ENCODE measurements around the gene PRSS36. TPM values are rescaled to one million over a fixed set of nuclear protein-coding genes. Genes with fewer than 3 reads are reported as not detected.

Gene PRSS36
- polyA plus RNA-seq, 1 experiment: 0.39 TPM

GRCh38 chr16:31120129-31120528 is 29.7 kb downstream of the PRSS36 start:
- CTCF ChIA-PET: interaction anchor here (1.1 kb wide), 1 partner anchor 322 kb away, joined by 3 read pairs; the partner anchor contains the start of gene ZNF843
- no peak for DNase-seq (ENCODE audit: low read depth)

GRCh38 chr16:31118223-31119155 is 31.4 kb downstream of the PRSS36 start:
- no peaks in the 10 kb centered on the region for H3K27me3 ChIP-seq (ENCODE audit: control insufficient read depth, insufficient read depth, low read length)
- H3K36me3 ChIP-seq (ENCODE audit: control insufficient read depth, insufficient read depth, low read length): peaks cover 13% of the 10 kb centered on the region
- ChIA-PET POLR2A (interaction anchor here (0.6 to 1.6 kb wide), 3 partner anchors 24 to 342 kb away, joined by 3 to 19 read pairs (median 8); no protein-coding TSS in a partner anchor), CTCF (interaction anchor here (1.1 to 2.6 kb wide), 3 partner anchors 23 to 165 kb away, joined by 3 to 13 read pairs (median 7); no protein-coding TSS in a partner anchor)
- H3K4me3 ChIP-seq (ENCODE audit: low read depth, low read length): peak overlapping the region; percentile 77
- no peak for TF ChIP-seq CTCF (IDR thresholded peaks at IDR 0.05; ENCODE audit: insufficient read depth, low read depth, low read length)
- peak; percentile 50 for DNase-seq (ENCODE audit: low read depth)

More at GRCh38 chr16:31120129-31120528, 29.7 kb downstream of the PRSS36 start:
- no peak for TF ChIP-seq CTCF (IDR thresholded peaks at IDR 0.05; ENCODE audit: insufficient read depth, low read depth, low read length)
- peaks cover 13% of the 10 kb centered on the region for H3K36me3 ChIP-seq (ENCODE audit: control insufficient read depth, insufficient read depth, low read length)
- H3K27me3 ChIP-seq (ENCODE audit: control insufficient read depth, insufficient read depth, low read length): no peaks in the 10 kb centered on the region
- POLR2A ChIA-PET: no interaction called here
- H3K4me3 ChIP-seq (ENCODE audit: low read depth, low read length): no peak overlapping the region

GRCh38 chr16:31117384-31118222 is 32.3 kb downstream of the PRSS36 start, which contains the start of gene KAT8:
Gene KAT8 (plus strand): TSS chr16:31117664. CDS start chr16:31117682, 18 bp downstream.
- CTCF ChIA-PET: interaction anchor here (0.6 to 2.6 kb wide), 7 partner anchors 10 to 306 kb away, joined by 3 to 13 read pairs (median 3); no protein-coding TSS in a partner anchor
- TF ChIP-seq CTCF (IDR thresholded peaks at IDR 0.05; ENCODE audit: insufficient read depth, low read depth, low read length): no peak
- Histone ChIP-seq H3K27me3 (ENCODE audit: control insufficient read depth, insufficient read depth, low read length) (no peaks in the 10 kb centered on the region), H3K4me3 (ENCODE audit: low read depth, low read length) (peak within 1 kb of the TSS; percentile 77), H3K36me3 (ENCODE audit: control insufficient read depth, insufficient read depth, low read length) (peaks cover 15% of the 10 kb centered on the region)
- DNase-seq (ENCODE audit: low read depth): peak; percentile 83
- POLR2A ChIA-PET: interaction anchor here (0.6 to 1.6 kb wide), 7 partner anchors 10 to 343 kb away, joined by 3 to 19 read pairs (median 4); no protein-coding TSS in a partner anchor

GRCh38 chr16:31114468-31114867 is 35.4 kb downstream of the PRSS36 start:
- TF ChIP-seq CTCF (IDR thresholded peaks at IDR 0.05; ENCODE audit: insufficient read depth, low read depth, low read length): no peak
- CTCF ChIA-PET: interaction anchor here (1.8 kb wide), 1 partner anchor 28 kb away, joined by 5 read pairs; no protein-coding TSS in a partner anchor

More at GRCh38 chr16:31114468-31114867, 35.4 kb downstream of the PRSS36 start:
- no peak overlapping the region for H3K4me3 ChIP-seq (ENCODE audit: low read depth, low read length)
- POLR2A ChIA-PET: no interaction called here
- H3K27me3 ChIP-seq (ENCODE audit: control insufficient read depth, insufficient read depth, low read length): no peaks in the 10 kb centered on the region
- peaks cover 28% of the 10 kb centered on the region for H3K36me3 ChIP-seq (ENCODE audit: control insufficient read depth, insufficient read depth, low read length)
- DNase-seq (ENCODE audit: low read depth): no peak
